Panc1 (cell line): ENCODE measurements around the gene VIT. TPM values are rescaled to one million over a fixed set of nuclear protein-coding genes. Genes with fewer than 3 reads are reported as not detected.

Source experiments
- ATAC-seq: fragments of 200-7000 bp; cut with Tn5 transposase; 2 replicates; pipeline ENCODE4 v1.9.1; 2020; ENCODE audit warnings: mild to moderate bottlenecking, moderate library complexity
- BruUV-seq: library from RNA; stranded (reverse); fragments of 400-500 nt; replicated peaks from 2 replicates; lab custom pipeline; 2021; lab: Mats Ljungman, UMichigan
- CTCF ChIA-PET: fragments of 300-600 bp; sonication (Branson Sonifier 250); formaldehyde crosslinking; loops from one replicate; lab custom pipeline; 2022; ENCODE audit warnings: antibody characterized with exemption; lab: Charles Lee
- POLR2A ChIA-PET: fragments of 300-600 bp; sonication (Branson Sonifier 250); formaldehyde crosslinking; loops from one replicate; lab custom pipeline; 2022; ENCODE audit warnings: antibody characterized with exemption; lab: Charles Lee
- DNase-seq: peaks from one replicate; pipeline ENCODE4 v3.0.0-alpha.2; 2010; ENCODE audit warnings: low read depth, low spot score
- H3K27ac ChIP-seq: 2 replicates; pipeline ENCODE4 v1.5.1; 2011; ENCODE audit warnings: mild to moderate bottlenecking, low read length, inconsistent platforms
- H3K27me3 ChIP-seq: fragments of 200-500 bp; sonication (Bioruptor generic); 2 replicates; pipeline ENCODE4 v1.6.0; 2014; ENCODE audit warnings: low read length, inconsistent platforms; ENCODE audit not compliant: control insufficient read depth, insufficient read depth
- H3K36me3 ChIP-seq: fragments of 200-500 bp; sonication (Bioruptor generic); 2 replicates; pipeline ENCODE4 v1.5.1; 2014; ENCODE audit warnings: inconsistent platforms, mild to moderate bottlenecking, low read length, moderate library complexity; ENCODE audit not compliant: control insufficient read depth, insufficient read depth
- H3K4me1 ChIP-seq: 2 replicates; pipeline ENCODE4 v1.5.1; 2011; ENCODE audit warnings: inconsistent platforms, mild to moderate bottlenecking, low read length, moderate library complexity; ENCODE audit not compliant: control insufficient read depth, insufficient read depth
- H3K4me3 ChIP-seq, 2 experiments: 2 replicates each; pipeline ENCODE4 v1.5.1; 2011 to 2012; ENCODE audit warnings: low read depth in 2 of 2, low read length in 2 of 2, mild to moderate bottlenecking in 2 of 2, inconsistent platforms in 1 of 2, moderate library complexity in 1 of 2
- H3K9me3 ChIP-seq: fragments of 200-500 bp; sonication (Bioruptor generic); 2 replicates; pipeline ENCODE4 v1.5.1; 2014; ENCODE audit warnings: low read depth, mild to moderate bottlenecking, inconsistent platforms, low read length, moderate library complexity; ENCODE audit not compliant: control insufficient read depth, insufficient read depth
- POLR2AphosphoS5 ChIP-seq: IDR thresholded peaks from 2 replicates; pipeline ENCODE4 v1.6.1; 2012; ENCODE audit warnings: mild to moderate bottlenecking, low read depth, low read length, moderate library complexity
- SIN3A ChIP-seq: IDR thresholded peaks from 2 replicates; pipeline ENCODE4 v1.6.1; 2012; ENCODE audit warnings: low read depth, mild to moderate bottlenecking, low read length, moderate library complexity, borderline replicate concordance; ENCODE audit not compliant: insufficient read depth
- TCF7L2 ChIP-seq: IDR thresholded peaks from 2 replicates; pipeline ENCODE4 v1.6.1; 2011; ENCODE audit warnings: mild to moderate bottlenecking, low read depth, low read length, inconsistent platforms
- in situ Hi-C: cut with HindIII; loops from 2 replicates; pipeline ENCODE4 v1.10.0; 2016; ENCODE audit warnings: low sequenced_read_pairs, low pct_unique_long_range_greater_than_20kb
- intact Hi-C: fragments of 100-400 bp; cut with micrococcal nuclease; formaldehyde crosslinking; loops from one replicate; pipeline ENCODE4 v1.10.0; 2022; ENCODE audit not compliant: unreplicated experiment
- total RNA-seq: library from RNA; stranded (reverse); gene quantifications from one replicate; pipeline ENCODE4 v1.2.1, GENCODE V29; 2021; ENCODE audit not compliant: unreplicated experiment
- TF ChIP-seq, protein P1 (sequence below), 2 experiments: IDR thresholded peaks; 2 replicates each; pipeline ENCODE4 v1.6.1; 2011 to 2012; ENCODE audit warnings: low read depth in 2 of 2, control low read depth in 1 of 2, low read length in 1 of 2, mild to moderate bottlenecking in 1 of 2, moderate library complexity in 1 of 2; ENCODE audit not compliant: insufficient read depth in 1 of 2
- TF ChIP-seq, protein P2 (sequence below): fragments of 450-650 bp; IDR thresholded peaks from 2 replicates; pipeline ENCODE4 v1.5.1; 2017; ENCODE audit warnings: mild to moderate bottlenecking

Gene VIT
- total RNA-seq, 1 experiment from 2014 or later, result 0.77 TPM

DNA sequence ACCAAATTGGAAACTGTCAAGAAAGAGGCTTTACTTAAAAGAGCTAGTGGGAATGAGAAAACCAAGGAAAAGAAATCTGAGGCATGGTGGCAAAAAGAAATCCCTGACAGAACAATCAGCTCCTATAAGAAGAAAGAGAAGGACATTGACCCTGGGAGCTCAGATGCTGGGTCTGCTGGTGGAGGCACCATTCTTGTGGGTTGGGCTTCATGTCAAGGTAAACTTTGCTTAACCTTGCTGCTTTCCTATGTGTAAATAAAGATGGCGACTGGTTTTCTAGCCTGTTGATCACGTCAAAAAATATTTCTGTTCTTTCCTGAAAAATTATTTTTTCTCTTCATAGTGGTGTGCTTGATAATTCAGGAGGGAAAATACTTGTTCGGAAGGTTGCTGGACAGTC, 58.1 kb downstream of the VIT start:
- Histone ChIP-seq H3K9me3 (no peaks in the 10 kb centered on the region), H3K4me1 (no peaks in the 10 kb centered on the region), H3K27me3 (no peaks in the 10 kb centered on the region), H3K4me3 (no peak overlapping the region), H3K27ac (no peak overlapping the region), H3K36me3 (no peaks in the 10 kb centered on the region)
- POLR2A ChIA-PET, result no interaction called here
- CTCF ChIA-PET, result no interaction called here
- no TSS peak for BruUV-seq
- DNase-seq (no peak), ATAC-seq (no peak)
- intact Hi-C loops (no loop called here), in situ Hi-C loops (no loop called here)
- TF ChIP-seq SIN3A (no peak), TCF7L2 (no peak), POLR2AphosphoS5 (no peak)
- TF ChIP-seq, protein P1, sequence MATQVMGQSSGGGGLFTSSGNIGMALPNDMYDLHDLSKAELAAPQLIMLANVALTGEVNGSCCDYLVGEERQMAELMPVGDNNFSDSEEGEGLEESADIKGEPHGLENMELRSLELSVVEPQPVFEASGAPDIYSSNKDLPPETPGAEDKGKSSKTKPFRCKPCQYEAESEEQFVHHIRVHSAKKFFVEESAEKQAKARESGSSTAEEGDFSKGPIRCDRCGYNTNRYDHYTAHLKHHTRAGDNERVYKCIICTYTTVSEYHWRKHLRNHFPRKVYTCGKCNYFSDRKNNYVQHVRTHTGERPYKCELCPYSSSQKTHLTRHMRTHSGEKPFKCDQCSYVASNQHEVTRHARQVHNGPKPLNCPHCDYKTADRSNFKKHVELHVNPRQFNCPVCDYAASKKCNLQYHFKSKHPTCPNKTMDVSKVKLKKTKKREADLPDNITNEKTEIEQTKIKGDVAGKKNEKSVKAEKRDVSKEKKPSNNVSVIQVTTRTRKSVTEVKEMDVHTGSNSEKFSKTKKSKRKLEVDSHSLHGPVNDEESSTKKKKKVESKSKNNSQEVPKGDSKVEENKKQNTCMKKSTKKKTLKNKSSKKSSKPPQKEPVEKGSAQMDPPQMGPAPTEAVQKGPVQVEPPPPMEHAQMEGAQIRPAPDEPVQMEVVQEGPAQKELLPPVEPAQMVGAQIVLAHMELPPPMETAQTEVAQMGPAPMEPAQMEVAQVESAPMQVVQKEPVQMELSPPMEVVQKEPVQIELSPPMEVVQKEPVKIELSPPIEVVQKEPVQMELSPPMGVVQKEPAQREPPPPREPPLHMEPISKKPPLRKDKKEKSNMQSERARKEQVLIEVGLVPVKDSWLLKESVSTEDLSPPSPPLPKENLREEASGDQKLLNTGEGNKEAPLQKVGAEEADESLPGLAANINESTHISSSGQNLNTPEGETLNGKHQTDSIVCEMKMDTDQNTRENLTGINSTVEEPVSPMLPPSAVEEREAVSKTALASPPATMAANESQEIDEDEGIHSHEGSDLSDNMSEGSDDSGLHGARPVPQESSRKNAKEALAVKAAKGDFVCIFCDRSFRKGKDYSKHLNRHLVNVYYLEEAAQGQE (IDR thresholded peaks at IDR 0.05; ENCODE audit: insufficient read depth in 1 of 2, low read depth in 2 of 2, low read length in 1 of 2), result no peak
- TF ChIP-seq, protein P2, sequence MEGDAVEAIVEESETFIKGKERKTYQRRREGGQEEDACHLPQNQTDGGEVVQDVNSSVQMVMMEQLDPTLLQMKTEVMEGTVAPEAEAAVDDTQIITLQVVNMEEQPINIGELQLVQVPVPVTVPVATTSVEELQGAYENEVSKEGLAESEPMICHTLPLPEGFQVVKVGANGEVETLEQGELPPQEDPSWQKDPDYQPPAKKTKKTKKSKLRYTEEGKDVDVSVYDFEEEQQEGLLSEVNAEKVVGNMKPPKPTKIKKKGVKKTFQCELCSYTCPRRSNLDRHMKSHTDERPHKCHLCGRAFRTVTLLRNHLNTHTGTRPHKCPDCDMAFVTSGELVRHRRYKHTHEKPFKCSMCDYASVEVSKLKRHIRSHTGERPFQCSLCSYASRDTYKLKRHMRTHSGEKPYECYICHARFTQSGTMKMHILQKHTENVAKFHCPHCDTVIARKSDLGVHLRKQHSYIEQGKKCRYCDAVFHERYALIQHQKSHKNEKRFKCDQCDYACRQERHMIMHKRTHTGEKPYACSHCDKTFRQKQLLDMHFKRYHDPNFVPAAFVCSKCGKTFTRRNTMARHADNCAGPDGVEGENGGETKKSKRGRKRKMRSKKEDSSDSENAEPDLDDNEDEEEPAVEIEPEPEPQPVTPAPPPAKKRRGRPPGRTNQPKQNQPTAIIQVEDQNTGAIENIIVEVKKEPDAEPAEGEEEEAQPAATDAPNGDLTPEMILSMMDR, result no peak

DNA sequence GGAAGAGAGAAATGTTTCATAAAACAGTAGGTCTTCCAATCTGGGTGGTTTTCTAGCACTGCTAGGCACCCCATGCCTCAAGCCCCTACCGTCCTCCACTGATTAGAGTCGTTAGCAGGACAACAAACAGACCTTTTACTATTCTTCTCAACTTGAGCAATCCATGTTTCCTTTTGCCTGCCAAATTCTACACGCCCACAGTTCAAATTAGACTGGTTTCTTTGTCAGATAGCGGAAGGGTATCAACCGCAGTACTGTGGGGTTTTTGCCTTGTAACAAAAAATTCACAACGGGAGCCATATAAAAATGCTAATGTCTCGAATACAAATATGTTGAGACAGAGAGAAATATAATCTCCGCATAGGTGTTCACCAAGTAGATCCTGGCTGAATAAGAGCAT, 59.9 kb downstream of the VIT start:
- TF ChIP-seq, protein P1 (IDR thresholded peaks at IDR 0.05; ENCODE audit: insufficient read depth in 1 of 2, low read depth in 2 of 2, low read length in 1 of 2), result no peak
- TF ChIP-seq TCF7L2 (no peak), POLR2AphosphoS5 (no peak), SIN3A (no peak)
- TF ChIP-seq, protein P2, result no peak
- no peak overlapping the region for H3K27ac ChIP-seq
- POLR2A ChIA-PET, result no interaction called here
- no peaks in the 10 kb centered on the region for H3K4me1 ChIP-seq
- H3K9me3 ChIP-seq, result no peaks in the 10 kb centered on the region
- in situ Hi-C loops, result no loop called here
- H3K27me3 ChIP-seq, result no peaks in the 10 kb centered on the region
- intact Hi-C loops, result no loop called here
- no peaks in the 10 kb centered on the region for H3K36me3 ChIP-seq
- BruUV-seq, result no TSS peak
- DNase-seq (no peak), ATAC-seq (no peak)
- CTCF ChIA-PET, result no interaction called here
- no peak overlapping the region for H3K4me3 ChIP-seq
